ENCODE results near the gene FGR.
A peak's percentile ranks its signal among the peaks of the same experiment; 100 is the strongest.

Gene FGR

GRCh38 chr1:27571439-27572018 lies 63.5 kb downstream of the FGR start:
- POLR2A ChIA-PET = no interaction called here
- no peak overlapping the region for H3K4me3 ChIP-seq (ENCODE audit: low read depth, low read length)
- TF ChIP-seq, protein P1, sequence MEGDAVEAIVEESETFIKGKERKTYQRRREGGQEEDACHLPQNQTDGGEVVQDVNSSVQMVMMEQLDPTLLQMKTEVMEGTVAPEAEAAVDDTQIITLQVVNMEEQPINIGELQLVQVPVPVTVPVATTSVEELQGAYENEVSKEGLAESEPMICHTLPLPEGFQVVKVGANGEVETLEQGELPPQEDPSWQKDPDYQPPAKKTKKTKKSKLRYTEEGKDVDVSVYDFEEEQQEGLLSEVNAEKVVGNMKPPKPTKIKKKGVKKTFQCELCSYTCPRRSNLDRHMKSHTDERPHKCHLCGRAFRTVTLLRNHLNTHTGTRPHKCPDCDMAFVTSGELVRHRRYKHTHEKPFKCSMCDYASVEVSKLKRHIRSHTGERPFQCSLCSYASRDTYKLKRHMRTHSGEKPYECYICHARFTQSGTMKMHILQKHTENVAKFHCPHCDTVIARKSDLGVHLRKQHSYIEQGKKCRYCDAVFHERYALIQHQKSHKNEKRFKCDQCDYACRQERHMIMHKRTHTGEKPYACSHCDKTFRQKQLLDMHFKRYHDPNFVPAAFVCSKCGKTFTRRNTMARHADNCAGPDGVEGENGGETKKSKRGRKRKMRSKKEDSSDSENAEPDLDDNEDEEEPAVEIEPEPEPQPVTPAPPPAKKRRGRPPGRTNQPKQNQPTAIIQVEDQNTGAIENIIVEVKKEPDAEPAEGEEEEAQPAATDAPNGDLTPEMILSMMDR (IDR thresholded peaks at IDR 0.05; ENCODE audit: insufficient read depth, low read length, missing control alignments) = no peak
- CTCF ChIA-PET = interaction anchor here (1.3 to 27.5 kb wide), 4 partner anchors 12 to 168 kb away, joined by 4 to 689 read pairs (median 116); partner anchors contain the start of gene AHDC1
- no peak for DNase-seq (ENCODE audit: low read depth, low spot score)

GRCh38 chr1:27570784-27571183 lies 64.2 kb downstream of the FGR start:
- DNase-seq (ENCODE audit: low read depth, low spot score) = no peak
- ChIA-PET CTCF (interaction anchor here (0.8 to 27.5 kb wide), 8 partner anchors 13 to 523 kb away, joined by 3 to 689 read pairs (median 4); partner anchors contain the start of gene AHDC1), POLR2A (no interaction called here)
- H3K4me3 ChIP-seq (ENCODE audit: low read depth, low read length) = no peak overlapping the region
- TF ChIP-seq, protein P1 (IDR thresholded peaks at IDR 0.05; ENCODE audit: insufficient read depth, low read length, missing control alignments) = no peak

DNA sequence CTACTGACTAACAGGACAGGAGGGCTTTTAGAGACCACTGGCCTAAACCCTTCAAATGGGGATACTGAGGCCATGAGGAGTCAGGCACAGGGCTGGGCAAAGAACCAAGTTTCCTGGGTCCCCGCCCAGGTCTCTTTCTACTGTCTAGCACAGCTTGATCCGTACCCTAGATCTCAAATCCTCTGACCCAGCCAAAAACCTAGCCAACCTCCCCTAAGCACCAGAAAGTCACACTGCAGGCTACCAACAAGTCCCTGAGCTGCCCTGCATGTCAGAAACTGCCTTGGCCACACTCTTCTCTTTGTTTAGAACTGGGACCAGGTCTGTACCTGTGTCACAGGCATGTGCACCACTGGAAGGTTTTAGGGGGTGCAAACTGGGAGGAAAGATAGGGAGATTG lies 64.6 kb downstream of the FGR start:
- TF ChIP-seq, protein P1 (IDR thresholded peaks at IDR 0.05; ENCODE audit: insufficient read depth, low read length, missing control alignments) = no peak
- POLR2A ChIA-PET = no interaction called here
- no peak for DNase-seq (ENCODE audit: low read depth, low spot score)
- CTCF ChIA-PET = interaction anchor here (0.8 to 27.5 kb wide), 7 partner anchors 14 to 522 kb away, joined by 3 to 689 read pairs (median 3); partner anchors contain the start of gene AHDC1
- no peak overlapping the region for H3K4me3 ChIP-seq (ENCODE audit: low read depth, low read length)

DNA sequence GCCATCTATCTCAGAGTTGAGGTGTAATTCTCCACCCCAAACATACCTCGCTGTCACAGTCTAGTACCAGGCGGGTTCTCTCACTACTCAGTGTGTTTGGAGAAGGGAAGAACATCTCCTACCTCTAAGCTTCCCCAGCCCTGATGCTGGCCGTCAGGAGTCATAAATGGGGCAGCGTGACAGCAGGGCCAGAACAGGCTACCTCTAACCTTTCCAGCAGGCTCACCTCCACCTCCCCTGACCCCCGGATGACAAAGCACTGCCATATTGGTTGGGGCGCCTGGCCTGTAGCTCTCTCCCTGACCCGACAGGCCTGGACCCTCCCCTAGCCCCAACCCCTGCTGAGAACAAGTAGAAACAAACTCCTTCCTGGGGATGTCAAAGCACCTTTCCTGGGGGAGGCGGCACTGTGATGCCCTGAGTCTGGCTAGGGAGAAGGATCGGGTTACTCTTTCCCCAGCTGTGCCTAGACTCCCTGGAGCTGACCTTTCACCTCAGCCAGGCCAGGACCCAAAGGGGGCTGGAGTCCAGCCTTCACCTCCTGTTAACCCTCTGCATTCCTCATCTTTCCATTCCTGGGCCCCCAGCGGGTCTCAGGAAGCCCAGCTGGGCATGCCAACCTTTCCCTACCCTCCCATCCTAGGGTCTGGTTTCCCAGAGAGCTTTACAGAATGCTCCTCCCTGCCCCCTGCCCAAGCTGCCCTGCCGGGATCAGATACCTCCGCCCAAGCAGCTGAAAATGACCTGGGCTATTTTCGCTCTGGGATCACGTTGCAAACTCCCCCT lies 65.3 kb downstream of the FGR start:
- no peak for DNase-seq (ENCODE audit: low read depth, low spot score)
- POLR2A ChIA-PET = no interaction called here

DNA sequence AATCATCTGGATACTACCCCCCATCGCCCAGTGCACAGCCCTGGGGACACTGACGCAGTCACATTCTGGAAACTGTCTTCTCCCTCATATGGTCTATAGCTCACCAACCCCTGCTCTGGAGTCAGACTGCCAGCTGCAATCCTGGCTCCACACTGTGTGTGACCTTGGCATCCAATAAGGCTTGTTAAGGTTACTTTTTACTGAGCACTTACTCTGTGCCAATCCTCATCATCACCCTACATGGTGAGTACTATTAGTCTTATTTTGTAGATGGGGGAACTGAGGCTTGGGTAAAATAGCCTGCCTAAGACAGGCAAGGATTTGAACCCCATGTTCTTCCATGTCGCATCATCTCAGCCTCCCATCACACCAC lies 65.9 kb downstream of the FGR start:
- H3K4me3 ChIP-seq (ENCODE audit: low read depth, low read length) = 0 out of 2 replicates have a peak overlapping the region, but pooled peaks have one; percentile 27
- ChIA-PET POLR2A (interaction anchor here (2.1 kb wide), 1 partner anchor 12 kb away, joined by 8 read pairs; no protein-coding TSS in a partner anchor), CTCF (interaction anchor here (0.8 to 27.5 kb wide), 19 partner anchors 8 to 272 kb away, joined by 3 to 689 read pairs (median 4); partner anchors contain the start of gene AHDC1)
- TF ChIP-seq, protein P1 (IDR thresholded peaks at IDR 0.05; ENCODE audit: insufficient read depth, low read length, missing control alignments) = no peak
- DNase-seq (ENCODE audit: low read depth, low spot score) = no peak

More for the DNA sequence above, 65.3 kb downstream of the FGR start:
- TF ChIP-seq, protein P1 (IDR thresholded peaks at IDR 0.05; ENCODE audit: insufficient read depth, low read length, missing control alignments) = no peak
- CTCF ChIA-PET = interaction anchor here (0.8 to 27.5 kb wide), 10 partner anchors 7 to 521 kb away, joined by 3 to 689 read pairs (median 4); partner anchors contain the start of gene AHDC1
- no peak overlapping the region for H3K4me3 ChIP-seq (ENCODE audit: low read depth, low read length)

Data from AG04449 (cell line).